HepG2 (cell line): ENCODE measurements around the gene CCDC148. TPM values are rescaled to one million over a fixed set of nuclear protein-coding genes. Genes with fewer than 3 reads are reported as not detected.

Source experiments
- ATAC-seq: fragments of 200-7000 bp; cut with Tn5 transposase; 3 replicates; pipeline ENCODE4 v1.9.1; 2020; ENCODE audit warnings: mild to moderate bottlenecking, moderate library complexity
- BruUV-seq: library from RNA; stranded (reverse); fragments of 400-500 nt; replicated peaks from 2 replicates; lab custom pipeline; 2021; lab: Mats Ljungman, UMichigan
- CTCF ChIA-PET: fragments of 300-600 bp; formaldehyde crosslinking; extraction: SDS; loops from one replicate; lab custom pipeline; 2021; ENCODE audit warnings: low total read pairs, inconsistent platforms, low intra/inter-chr PET ratio; lab: Yijun Ruan, JAX
- POLR2A ChIA-PET: fragments of 350-600 bp; sonication (Branson Sonifier 250); formaldehyde crosslinking; loops from one replicate; lab custom pipeline; 2020; ENCODE audit warnings: antibody characterized with exemption, inconsistent platforms; lab: Yijun Ruan, JAX
- DNase-seq: peaks from one replicate; pipeline ENCODE4 v3.0.0-alpha.2; 2015; ENCODE audit warnings: low spot score
- FAIRE-seq: peaks from 3 replicates; lab custom pipeline; 2011; peaks lifted over from hg19 to GRCh38; lab: Jason Lieb, UNC
- H2AFZ ChIP-seq: one replicate; pipeline ENCODE4 v1.6.1; 2011; ENCODE audit warnings: low read length, inconsistent platforms
- H3K27ac ChIP-seq: fragments of 300-600 bp; 3 replicates; pipeline ENCODE4 v1.8.0; 2011; ENCODE audit warnings: mixed run types, mild to moderate bottlenecking, mixed read lengths, low read length, inconsistent platforms; ENCODE audit not compliant: insufficient read depth; ENCODE audit errors: extremely low read length
- H3K27me3 ChIP-seq, 2 experiments: fragments of 200-600 bp in 1 of 2; 2 replicates in 1 of 2; 3 replicates in 1 of 2; pipeline versions ENCODE4 v1.6.0 to v1.8.0; 2011; ENCODE audit warnings: low read length in 2 of 2, mild to moderate bottlenecking in 2 of 2, moderate library complexity in 2 of 2, inconsistent platforms in 1 of 2; ENCODE audit not compliant: insufficient read depth in 2 of 2, control insufficient read depth in 1 of 2
- H3K36me3 ChIP-seq, 2 experiments: fragments of 200-600 bp in 1 of 2; replicated peaks in 1 of 2; 2 replicates in 1 of 2; 3 replicates in 1 of 2; pipeline versions ENCODE4 v1.5.1 to v1.8.0; 2011; ENCODE audit warnings: low read length in 2 of 2, inconsistent platforms in 1 of 2; ENCODE audit not compliant: insufficient read depth in 2 of 2, control insufficient read depth in 1 of 2
- H3K4me1 ChIP-seq: 2 replicates; pipeline ENCODE4 v1.5.1; 2012; ENCODE audit warnings: low read length, inconsistent platforms; ENCODE audit not compliant: insufficient read depth
- H3K4me2 ChIP-seq: 2 replicates; pipeline ENCODE4 v1.6.0; 2011; ENCODE audit warnings: low read depth, low read length, inconsistent platforms
- H3K4me3 ChIP-seq, 3 experiments: fragments of 200-600 bp in 1 of 3; sonication (generic), shearing (Covaris generic) in 1 of 3; replicated peaks in 1 of 3; 2 replicates each; pipeline ENCODE4 v1.5.1; 2011 to 2016; ENCODE audit warnings: low read length in 3 of 3, inconsistent platforms in 2 of 3, low read depth in 2 of 3, mild to moderate bottlenecking in 2 of 3, control low read depth in 1 of 3, mixed read lengths in 1 of 3; ENCODE audit not compliant: insufficient read depth in 1 of 3
- H3K79me2 ChIP-seq: one replicate; pipeline ENCODE4 v1.6.1; 2011; ENCODE audit warnings: low read length, inconsistent platforms; ENCODE audit not compliant: insufficient read depth
- H3K9ac ChIP-seq: 2 replicates; pipeline ENCODE4 v1.6.0; 2011; ENCODE audit warnings: mild to moderate bottlenecking, low read depth, low read length, inconsistent platforms; ENCODE audit not compliant: insufficient read depth
- H3K9me3 ChIP-seq: 2 replicates; pipeline ENCODE4 v1.5.1; 2012; ENCODE audit warnings: mild to moderate bottlenecking, low read length
- H4K20me1 ChIP-seq: 2 replicates; pipeline ENCODE4 v1.6.0; 2011; ENCODE audit warnings: inconsistent platforms, mild to moderate bottlenecking, low read length, moderate library complexity; ENCODE audit not compliant: insufficient read depth
- CEBPB ChIP-seq: IDR thresholded peaks from 2 replicates; pipeline ENCODE4 v1.6.1; 2011; ENCODE audit warnings: low read depth, low read length, improper control_type of control experiment, borderline replicate concordance
- FOSL2 ChIP-seq: sonication (generic); formaldehyde crosslinking; IDR thresholded peaks from 2 replicates; pipeline ENCODE4 v1.4.0; 2020; ENCODE audit warnings: missing genetic modification reagents
- HDAC2 ChIP-seq: sonication (generic); formaldehyde crosslinking; IDR thresholded peaks from 2 replicates; pipeline ENCODE4 v1.4.0; 2020; ENCODE audit warnings: missing genetic modification reagents
- KDM5A ChIP-seq: fragments of 200-600 bp; sonication (generic); IDR thresholded peaks from 2 replicates; pipeline ENCODE4 v1.7.0; 2018; ENCODE audit warnings: antibody characterized with exemption, mild to moderate bottlenecking, low read length, borderline replicate concordance
- PHF8 ChIP-seq: sonication (generic); formaldehyde crosslinking; IDR thresholded peaks from 2 replicates; pipeline ENCODE4 v1.5.0; 2020; ENCODE audit warnings: missing genetic modification reagents
- ZNF143 ChIP-seq: sonication (generic); formaldehyde crosslinking; IDR thresholded peaks from 2 replicates; pipeline ENCODE4 v1.4.0; 2020; ENCODE audit warnings: missing genetic modification reagents
- ZNF234 ChIP-seq: sonication (generic); formaldehyde crosslinking; conservative IDR thresholded peaks from 2 replicates; pipeline ENCODE4 v1.5.1; 2020; ENCODE audit warnings: mild to moderate bottlenecking, missing genetic modification reagents
- ZNF251 ChIP-seq: sonication (generic); formaldehyde crosslinking; IDR thresholded peaks from 2 replicates; pipeline ENCODE4 v1.9.0; 2021; ENCODE audit warnings: mild to moderate bottlenecking, missing genetic modification reagents
- ZNF3 ChIP-seq: IDR thresholded peaks from 2 replicates; pipeline ENCODE4 v1.7.0; 2017; ENCODE audit warnings: inconsistent platforms
- ZNF552 ChIP-seq: sonication (generic); formaldehyde crosslinking; IDR thresholded peaks from 2 replicates; pipeline ENCODE4 v1.9.0; 2022; ENCODE audit warnings: missing genetic modification reagents, mild to moderate bottlenecking, borderline replicate concordance
- ZNF713 ChIP-seq: sonication (generic); formaldehyde crosslinking; IDR thresholded peaks from 2 replicates; pipeline ENCODE4 v1.4.0; 2020; ENCODE audit warnings: mild to moderate bottlenecking, missing genetic modification reagents
- WGBS: methylation state at CpG from one replicate; pipeline ENCODE4 v1.1.6; 2017; ENCODE audit warnings: low lambda C conversion rate; 5-methylcytosine and 5-hydroxymethylcytosine counted together
- in situ Hi-C: cut with HindIII; loops from 2 replicates; pipeline ENCODE4 v1.10.0; 2017; ENCODE audit warnings: low pct_unique_long_range_greater_than_20kb; ENCODE audit not compliant: extremely low pct_ligation_motif_present
- intact Hi-C: fragments of 100-400 bp; cut with micrococcal nuclease; formaldehyde crosslinking; loops from one replicate; pipeline ENCODE4 v1.10.0; 2022; ENCODE audit not compliant: unreplicated experiment
- polyA plus RNA-seq, 8 experiments: library from polyadenylated mRNA; depleted of rRNA in 3 of 8; stranded (reverse) in 7 of 8; unstranded in 1 of 8; fragments of >200 nt; fragmentation: Illumina TruSeq in 4 of 8; extraction: Trizol in 4 of 8; gene quantifications; 2 replicates each; pipeline versions ENCODE4 v1.2.1 to v1.2.3, GENCODE V29; 2011 to 2016; ENCODE audit warnings: low read depth in 4 of 8, missing spikeins in 1 of 8, mixed read lengths in 1 of 8; ENCODE audit not compliant: insufficient read depth in 1 of 8
- total RNA-seq, 5 experiments: library from RNA; depleted of rRNA; stranded (reverse); fragments of >200 nt; fragmentation: Illumina TruSeq; extraction: Trizol; gene quantifications; 2 replicates each; pipeline ENCODE4 v1.2.3, GENCODE V29; 2016; ENCODE audit warnings: low read depth in 1 of 5
- TF ChIP-seq, protein P1 (sequence below): sonication (generic); formaldehyde crosslinking; IDR thresholded peaks from 2 replicates; pipeline ENCODE4 v1.4.0; 2020; ENCODE audit warnings: low read depth, missing genetic modification reagents
- TF ChIP-seq, protein P2 (sequence below): sonication (generic); formaldehyde crosslinking; IDR thresholded peaks from 2 replicates; pipeline ENCODE4 v1.8.0; 2022; ENCODE audit warnings: low read depth, missing genetic modification reagents

CCDC148 gene
- total and polyA plus RNA-seq, 2 of the 13 experiments (the other 11 are each of a cell fraction or from before 2014, with no cell fraction given): 0.30 to 0.49 TPM

DNA sequence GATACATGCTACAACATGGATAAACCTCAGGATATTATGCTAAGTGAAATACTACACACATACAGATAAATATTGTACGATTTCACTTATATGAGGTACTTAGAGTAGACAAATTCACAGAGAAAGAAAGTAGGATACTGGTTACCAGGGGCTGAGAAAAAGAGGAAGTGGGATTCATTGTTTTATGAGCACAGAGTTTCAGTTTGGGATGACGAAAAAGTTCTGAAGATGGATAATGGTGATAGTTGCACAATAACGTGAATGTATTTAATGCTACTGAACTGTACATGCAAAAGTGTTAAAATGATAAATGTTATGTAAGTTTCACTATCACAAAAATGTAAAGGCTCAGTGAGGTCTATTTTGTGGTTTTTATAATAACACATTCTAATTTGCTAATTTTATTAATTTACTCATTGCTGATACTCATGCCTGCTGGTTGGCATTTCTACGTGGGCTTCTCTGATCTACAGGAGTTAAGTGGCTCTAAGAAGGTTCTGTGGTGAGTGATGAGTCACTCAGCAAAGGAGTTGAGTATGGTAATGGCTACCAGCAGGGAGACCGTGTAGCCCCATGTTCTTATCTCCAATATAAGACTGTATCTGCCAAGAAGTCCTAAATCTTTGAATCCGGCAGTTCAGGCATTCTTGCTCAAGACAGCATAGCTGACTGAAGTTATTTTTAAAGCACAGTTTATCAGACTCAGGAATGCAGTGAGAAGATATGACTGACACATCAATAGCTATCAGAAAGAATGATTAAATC lies 313.8 kb downstream of the CCDC148 start:
- no peak for FAIRE-seq

DNA sequence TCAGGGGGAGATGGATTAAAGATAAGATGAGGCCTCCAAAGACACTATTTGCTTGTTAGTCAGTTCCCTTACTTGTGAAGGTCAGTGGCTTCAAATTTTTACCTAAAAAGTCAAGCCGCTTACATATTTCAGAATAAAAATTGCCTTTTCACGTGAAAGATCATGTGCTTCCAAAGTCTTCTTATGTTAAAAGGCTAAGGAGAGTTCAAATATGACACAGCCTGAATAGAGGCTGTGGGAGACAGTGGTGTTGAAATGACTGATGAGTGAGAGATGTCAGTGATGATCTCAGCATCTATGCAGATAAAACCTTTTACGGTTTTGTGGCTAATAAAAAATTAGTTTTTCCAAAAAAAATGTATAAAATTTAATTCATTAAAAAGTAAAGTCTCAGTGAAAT lies 314.4 kb downstream of the CCDC148 start:
- peaks cover 22% of the 10 kb centered on the region for H3K4me1 ChIP-seq
- H3K27ac ChIP-seq: no peak overlapping the region
- H3K79me2 ChIP-seq: no peaks in the 10 kb centered on the region
- in situ Hi-C loops (no loop called here), intact Hi-C loops (no loop called here)
- no peaks in the 10 kb centered on the region for H3K27me3 ChIP-seq
- no peak for DNase-seq
- POLR2A ChIA-PET: interaction anchor here (1.3 to 2.5 kb wide), 2 partner anchors 10 to 14 kb away, joined by 3 to 14 read pairs; no protein-coding TSS in a partner anchor
- no peak overlapping the region for H3K9ac ChIP-seq
- no peaks in the 10 kb centered on the region for H4K20me1 ChIP-seq
- H3K9me3 ChIP-seq: no peaks in the 10 kb centered on the region; the same call in 1 of the 2 replicates
- 84% methylated on average over 3 of the region's 3 CpGs for WGBS
- no peak for FAIRE-seq
- no peaks in the 10 kb centered on the region for H3K36me3 ChIP-seq
- H2AFZ ChIP-seq: no peak overlapping the region
- H3K4me3 ChIP-seq: no peak overlapping the region
- CTCF ChIA-PET: no interaction called here
- BruUV-seq: no TSS peak
- no peak overlapping the region for H3K4me2 ChIP-seq
- no peak for ATAC-seq
- no peak for TF ChIP-seq ZNF713
- TF ChIP-seq ZNF552 (CRISPR knock-in tag): no peak
- no peak for TF ChIP-seq KDM5A
- no peak for TF ChIP-seq HDAC2 (CRISPR knock-in tag)
- TF ChIP-seq PHF8 (CRISPR knock-in tag): no peak
- TF ChIP-seq, protein P1, sequence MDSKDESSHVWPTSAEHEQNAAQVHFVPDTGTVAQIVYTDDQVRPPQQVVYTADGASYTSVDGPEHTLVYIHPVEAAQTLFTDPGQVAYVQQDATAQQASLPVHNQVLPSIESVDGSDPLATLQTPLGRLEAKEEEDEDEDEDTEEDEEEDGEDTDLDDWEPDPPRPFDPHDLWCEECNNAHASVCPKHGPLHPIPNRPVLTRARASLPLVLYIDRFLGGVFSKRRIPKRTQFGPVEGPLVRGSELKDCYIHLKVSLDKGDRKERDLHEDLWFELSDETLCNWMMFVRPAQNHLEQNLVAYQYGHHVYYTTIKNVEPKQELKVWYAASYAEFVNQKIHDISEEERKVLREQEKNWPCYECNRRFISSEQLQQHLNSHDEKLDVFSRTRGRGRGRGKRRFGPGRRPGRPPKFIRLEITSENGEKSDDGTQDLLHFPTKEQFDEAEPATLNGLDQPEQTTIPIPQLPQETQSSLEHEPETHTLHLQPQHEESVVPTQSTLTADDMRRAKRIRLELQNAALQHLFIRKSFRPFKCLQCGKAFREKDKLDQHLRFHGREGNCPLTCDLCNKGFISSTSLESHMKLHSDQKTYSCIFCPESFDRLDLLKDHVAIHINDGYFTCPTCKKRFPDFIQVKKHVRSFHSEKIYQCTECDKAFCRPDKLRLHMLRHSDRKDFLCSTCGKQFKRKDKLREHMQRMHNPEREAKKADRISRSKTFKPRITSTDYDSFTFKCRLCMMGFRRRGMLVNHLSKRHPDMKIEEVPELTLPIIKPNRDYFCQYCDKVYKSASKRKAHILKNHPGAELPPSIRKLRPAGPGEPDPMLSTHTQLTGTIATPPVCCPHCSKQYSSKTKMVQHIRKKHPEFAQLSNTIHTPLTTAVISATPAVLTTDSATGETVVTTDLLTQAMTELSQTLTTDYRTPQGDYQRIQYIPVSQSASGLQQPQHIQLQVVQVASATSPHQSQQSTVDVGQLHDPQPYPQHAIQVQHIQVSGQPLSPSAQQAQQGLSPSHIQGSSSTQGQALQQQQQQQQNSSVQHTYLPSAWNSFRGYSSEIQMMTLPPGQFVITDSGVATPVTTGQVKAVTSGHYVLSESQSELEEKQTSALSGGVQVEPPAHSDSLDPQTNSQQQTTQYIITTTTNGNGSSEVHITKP (CRISPR knock-in tag): no peak
- TF ChIP-seq ZNF143 (CRISPR knock-in tag): no peak
- TF ChIP-seq FOSL2 (CRISPR knock-in tag): no peak
- TF ChIP-seq ZNF3: no peak

More for the DNA sequence above, 313.8 kb downstream of the CCDC148 start:
- Histone ChIP-seq H4K20me1 (no peaks in the 10 kb centered on the region), H3K4me3 (no peak overlapping the region), H3K4me2 (no peak overlapping the region), H2AFZ (no peak overlapping the region), H3K4me1 (peaks cover 22% of the 10 kb centered on the region), H3K9me3 (no peaks in the 10 kb centered on the region; the same call in 1 of the 2 replicates), H3K27ac (no peak overlapping the region), H3K36me3 (no peaks in the 10 kb centered on the region), H3K9ac (no peak overlapping the region), H3K27me3 (no peaks in the 10 kb centered on the region), H3K79me2 (no peaks in the 10 kb centered on the region)
- TF ChIP-seq ZNF3 (0 out of 2 replicates have a peak, but pooled peaks have one; percentile 24), FOSL2 (CRISPR knock-in tag) (peak; percentile 22; the same call in 1 of the 2 replicates), CEBPB (peak; percentile 46; the same call in 1 of the 2 replicates), ZNF234 (CRISPR knock-in tag) (no peak), ZNF251 (CRISPR knock-in tag) (no peak)
- TF ChIP-seq, protein P2, sequence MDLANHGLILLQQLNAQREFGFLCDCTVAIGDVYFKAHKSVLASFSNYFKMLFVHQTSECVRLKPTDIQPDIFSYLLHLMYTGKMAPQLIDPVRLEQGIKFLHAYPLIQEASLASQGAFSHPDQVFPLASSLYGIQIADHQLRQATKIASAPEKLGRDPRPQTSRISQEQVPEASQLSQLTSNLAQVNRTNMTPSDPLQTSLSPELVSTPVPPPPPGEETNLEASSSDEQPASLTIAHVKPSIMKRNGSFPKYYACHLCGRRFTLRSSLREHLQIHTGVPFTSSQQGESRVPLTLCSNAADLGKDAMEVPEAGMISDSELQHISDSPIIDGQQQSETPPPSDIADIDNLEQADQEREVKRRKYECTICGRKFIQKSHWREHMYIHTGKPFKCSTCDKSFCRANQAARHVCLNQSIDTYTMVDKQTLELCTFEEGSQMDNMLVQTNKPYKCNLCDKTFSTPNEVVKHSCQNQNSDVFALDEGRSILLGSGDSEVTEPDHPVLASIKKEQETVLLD: no peak
- ChIA-PET CTCF (no interaction called here), POLR2A (interaction anchor here (2.7 kb wide), 1 partner anchor 11 kb away, joined by 19 read pairs; no protein-coding TSS in a partner anchor)
- in situ Hi-C loops (no loop called here), intact Hi-C loops (no loop called here)
- WGBS: 89% methylated on average over 6 of the region's 6 CpGs
- no TSS peak for BruUV-seq
- DNase-seq: no peak
- ATAC-seq: no peak
